ENCODE results near the gene AARS2. TPM values are rescaled to one million over a fixed set of nuclear protein-coding genes. Genes with fewer than 3 reads are reported as not detected.

Gene AARS2
- total RNA-seq, 1 experiment from 2014 or later: 11.6 TPM

DNA sequence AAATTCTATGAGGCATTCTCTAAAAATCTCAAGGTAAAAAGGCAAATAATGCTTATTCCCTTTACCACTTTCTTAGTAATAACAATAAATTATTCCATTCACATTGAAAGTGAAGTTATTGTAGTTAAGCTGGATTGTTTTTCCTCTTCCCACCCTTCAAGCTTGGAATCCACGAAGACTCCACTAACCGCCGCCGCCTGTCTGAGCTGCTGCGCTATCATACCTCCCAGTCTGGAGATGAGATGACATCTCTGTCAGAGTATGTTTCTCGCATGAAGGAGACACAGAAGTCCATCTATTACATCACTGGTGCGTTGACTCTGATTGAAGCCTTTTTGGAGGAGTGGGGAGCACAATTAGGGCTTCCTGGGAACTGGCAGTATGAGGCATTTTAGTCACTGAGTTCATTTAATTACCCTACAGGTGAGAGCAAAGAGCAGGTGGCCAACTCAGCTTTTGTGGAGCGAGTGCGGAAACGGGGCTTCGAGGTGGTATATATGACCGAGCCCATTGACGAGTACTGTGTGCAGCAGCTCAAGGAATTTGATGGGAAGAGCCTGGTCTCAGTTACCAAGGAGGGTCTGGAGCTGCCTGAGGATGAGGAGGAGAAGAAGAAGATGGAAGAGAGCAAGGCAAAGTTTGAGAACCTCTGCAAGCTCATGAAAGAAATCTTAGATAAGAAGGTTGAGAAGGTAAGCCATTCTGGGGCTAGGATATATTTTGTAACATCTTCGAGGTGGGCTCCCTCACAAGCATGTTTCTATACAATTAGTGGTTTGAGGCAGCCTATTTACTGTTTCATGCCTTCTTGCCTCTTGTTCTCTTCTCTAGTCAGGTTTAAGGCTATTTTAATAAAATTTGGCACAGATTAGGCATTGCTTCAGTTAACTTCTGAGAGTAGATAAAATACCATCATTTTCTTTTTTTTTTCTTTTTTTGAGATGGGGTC lies 61.3 kb downstream of the AARS2 start:
- TF ChIP-seq, protein P1, sequence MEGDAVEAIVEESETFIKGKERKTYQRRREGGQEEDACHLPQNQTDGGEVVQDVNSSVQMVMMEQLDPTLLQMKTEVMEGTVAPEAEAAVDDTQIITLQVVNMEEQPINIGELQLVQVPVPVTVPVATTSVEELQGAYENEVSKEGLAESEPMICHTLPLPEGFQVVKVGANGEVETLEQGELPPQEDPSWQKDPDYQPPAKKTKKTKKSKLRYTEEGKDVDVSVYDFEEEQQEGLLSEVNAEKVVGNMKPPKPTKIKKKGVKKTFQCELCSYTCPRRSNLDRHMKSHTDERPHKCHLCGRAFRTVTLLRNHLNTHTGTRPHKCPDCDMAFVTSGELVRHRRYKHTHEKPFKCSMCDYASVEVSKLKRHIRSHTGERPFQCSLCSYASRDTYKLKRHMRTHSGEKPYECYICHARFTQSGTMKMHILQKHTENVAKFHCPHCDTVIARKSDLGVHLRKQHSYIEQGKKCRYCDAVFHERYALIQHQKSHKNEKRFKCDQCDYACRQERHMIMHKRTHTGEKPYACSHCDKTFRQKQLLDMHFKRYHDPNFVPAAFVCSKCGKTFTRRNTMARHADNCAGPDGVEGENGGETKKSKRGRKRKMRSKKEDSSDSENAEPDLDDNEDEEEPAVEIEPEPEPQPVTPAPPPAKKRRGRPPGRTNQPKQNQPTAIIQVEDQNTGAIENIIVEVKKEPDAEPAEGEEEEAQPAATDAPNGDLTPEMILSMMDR (conservative IDR thresholded peaks at IDR 0.05): no peak
- no peak for TF ChIP-seq EZH2 (IDR thresholded peaks at IDR 0.05; ENCODE audit: low read depth)
- ChIA-PET POLR2A (ENCODE audit: unreplicated experiment) (interaction anchor here (0.8 kb wide), 1 partner anchor 247 kb away, joined by 14 read pairs; no protein-coding TSS in a partner anchor), CTCF (no interaction called here)
- Histone ChIP-seq H3F3A (ENCODE audit: insufficient read depth, low read depth) (peaks cover 93% of the 10 kb centered on the region), H3K9me2 (ENCODE audit: insufficient read depth) (no peaks in the 10 kb centered on the region), H3K36me3 (ENCODE audit: low read depth) (peaks cover 69% of the 10 kb centered on the region), H3K4me2 (peak overlapping the region; percentile 97), H3K4me3 (no peak overlapping the region), H3K4me1 (replicated peaks; ENCODE audit: insufficient read depth) (peaks cover 53% of the 10 kb centered on the region), H4K20me1 (ENCODE audit: insufficient read depth) (peaks cover 96% of the 10 kb centered on the region), H3K9me3 (ENCODE audit: insufficient read depth, low read depth) (no peaks in the 10 kb centered on the region), H2AFZ (no peak overlapping the region), H3K27ac (peak overlapping the region; percentile 37), H3K27me3 (ENCODE audit: insufficient read depth, low read depth) (no peaks in the 10 kb centered on the region), H3K79me2 (ENCODE audit: low read depth) (peaks cover 89% of the 10 kb centered on the region)
- intact Hi-C loops (cut with micrococcal nuclease; ENCODE audit: unreplicated experiment): no loop called here
- DNase-seq: peak in 1 of 2 experiments; percentile 31
- BruUV-seq (replicated peaks): no TSS peak

DNA sequence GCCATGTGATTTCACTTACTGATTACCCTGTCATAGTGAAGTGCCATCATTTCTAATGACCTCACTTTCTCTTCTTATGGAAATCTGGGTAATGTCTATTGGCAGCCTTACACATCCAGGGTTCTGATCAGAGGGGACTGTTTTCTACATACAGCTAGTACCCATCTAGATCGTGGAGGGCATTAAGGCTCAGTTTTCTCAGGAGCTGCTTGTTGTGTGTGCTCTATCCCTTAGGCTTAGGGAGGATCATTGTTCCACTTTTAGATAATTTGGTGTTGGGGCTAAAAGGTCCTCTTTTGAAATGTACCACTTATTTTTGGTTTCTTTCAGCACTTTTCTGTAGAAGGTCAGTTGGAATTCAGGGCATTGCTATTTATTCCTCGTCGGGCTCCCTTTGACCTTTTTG lies 62.4 kb downstream of the AARS2 start:
- DNase-seq: peak in 1 of 2 experiments; percentile 28
- H2AFZ ChIP-seq: no peak overlapping the region
- H3K4me3 ChIP-seq: no peak overlapping the region; the same call in 1 of the 2 replicates
- peaks cover 69% of the 10 kb centered on the region for H3K36me3 ChIP-seq (ENCODE audit: low read depth)
- H3K27me3 ChIP-seq (ENCODE audit: insufficient read depth, low read depth): no peaks in the 10 kb centered on the region
- no peaks in the 10 kb centered on the region for H3K9me3 ChIP-seq (ENCODE audit: insufficient read depth, low read depth)
- intact Hi-C loops (cut with micrococcal nuclease; ENCODE audit: unreplicated experiment): no loop called here
- H3K4me2 ChIP-seq: peak overlapping the region; percentile 97; the same call in 1 of the 2 replicates
- peak overlapping the region; percentile 37 for H3K27ac ChIP-seq
- ChIA-PET POLR2A (ENCODE audit: unreplicated experiment) (no interaction called here), CTCF (no interaction called here)
- H3K79me2 ChIP-seq (ENCODE audit: low read depth): peaks cover 77% of the 10 kb centered on the region
- TF ChIP-seq EZH2 (IDR thresholded peaks at IDR 0.05; ENCODE audit: low read depth): no peak
- TF ChIP-seq, protein P1 (conservative IDR thresholded peaks at IDR 0.05): no peak
- H3K9me2 ChIP-seq (ENCODE audit: insufficient read depth): no peaks in the 10 kb centered on the region
- peaks cover 86% of the 10 kb centered on the region for H3F3A ChIP-seq (ENCODE audit: insufficient read depth, low read depth)
- BruUV-seq (replicated peaks): no TSS peak
- H3K4me1 ChIP-seq (replicated peaks; ENCODE audit: insufficient read depth): peaks cover 47% of the 10 kb centered on the region
- H4K20me1 ChIP-seq (ENCODE audit: insufficient read depth): peaks cover 87% of the 10 kb centered on the region

DNA sequence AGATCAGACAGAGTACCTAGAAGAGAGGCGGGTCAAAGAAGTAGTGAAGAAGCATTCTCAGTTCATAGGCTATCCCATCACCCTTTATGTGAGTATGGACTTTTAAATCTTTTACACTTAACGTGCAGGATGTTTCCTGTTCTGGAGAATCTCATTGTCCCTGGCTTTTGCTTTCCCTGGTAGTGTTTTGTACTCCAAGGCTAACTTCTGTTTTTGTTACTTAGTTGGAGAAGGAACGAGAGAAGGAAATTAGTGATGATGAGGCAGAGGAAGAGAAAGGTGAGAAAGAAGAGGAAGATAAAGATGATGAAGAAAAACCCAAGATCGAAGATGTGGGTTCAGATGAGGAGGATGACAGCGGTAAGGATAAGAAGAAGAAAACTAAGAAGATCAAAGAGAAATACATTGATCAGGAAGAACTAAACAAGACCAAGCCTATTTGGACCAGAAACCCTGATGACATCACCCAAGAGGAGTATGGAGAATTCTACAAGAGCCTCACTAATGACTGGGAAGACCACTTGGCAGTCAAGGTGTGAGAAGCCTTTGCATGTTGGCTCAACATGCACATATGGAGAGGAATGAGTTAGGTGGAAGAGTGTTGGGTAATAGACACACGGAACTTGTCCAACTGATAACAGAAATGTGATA lies 63.0 kb downstream of the AARS2 start:
- Histone ChIP-seq H3K27ac (peak overlapping the region; percentile 37), H3K27me3 (ENCODE audit: insufficient read depth, low read depth) (no peaks in the 10 kb centered on the region), H3K36me3 (ENCODE audit: low read depth) (peaks cover 69% of the 10 kb centered on the region), H3K4me3 (no peak overlapping the region; the same call in 1 of the 2 replicates), H3F3A (ENCODE audit: insufficient read depth, low read depth) (peaks cover 86% of the 10 kb centered on the region), H3K4me2 (peak overlapping the region; percentile 97), H2AFZ (no peak overlapping the region), H3K4me1 (replicated peaks; ENCODE audit: insufficient read depth) (peaks cover 42% of the 10 kb centered on the region), H4K20me1 (ENCODE audit: insufficient read depth) (peaks cover 81% of the 10 kb centered on the region), H3K9me2 (ENCODE audit: insufficient read depth) (no peaks in the 10 kb centered on the region), H3K79me2 (ENCODE audit: low read depth) (peaks cover 74% of the 10 kb centered on the region), H3K9me3 (ENCODE audit: insufficient read depth, low read depth) (no peaks in the 10 kb centered on the region)
- DNase-seq: peak in 1 of 2 experiments; percentile 32
- BruUV-seq (replicated peaks): no TSS peak
- CTCF ChIA-PET: no interaction called here
- POLR2A ChIA-PET (ENCODE audit: unreplicated experiment): no interaction called here
- intact Hi-C loops (cut with micrococcal nuclease; ENCODE audit: unreplicated experiment): no loop called here
- TF ChIP-seq, protein P1 (conservative IDR thresholded peaks at IDR 0.05): no peak
- no peak for TF ChIP-seq EZH2 (IDR thresholded peaks at IDR 0.05; ENCODE audit: low read depth)

Other genes with a start within 250 kb of the AARS2 start
- gene MRPL14, start 185.9 kb downstream of the AARS2 start, total RNA-seq (2021): 96.3 and 97.9 TPM in 2 replicates
- gene TMEM63B, start 185.8 kb downstream of the AARS2 start, total RNA-seq (2021): 36.1 and 38.5 TPM in 2 replicates
- not detected in 2 replicates for gene CAPN11, start 154.5 kb downstream of the AARS2 start, total RNA-seq (2021)
- not detected in 2 replicates for gene MYMX, start 96.4 kb downstream of the AARS2 start, total RNA-seq (2021)
- gene SLC29A1, start 89.8 kb downstream of the AARS2 start, total RNA-seq (2021): 45.3 and 46.9 TPM in 2 replicates
- 895 and 1,136 TPM in 2 replicates for gene HSP90AB1, start 66.2 kb downstream of the AARS2 start, total RNA-seq (2021)
- 57.6 and 59.7 TPM in 2 replicates for gene SLC35B2, start 55.8 kb downstream of the AARS2 start, total RNA-seq (2021)
- 7.6 and 10.2 TPM in 2 replicates for gene NFKBIE, start 47.8 kb downstream of the AARS2 start, total RNA-seq (2021)
- gene TMEM151B, start 42.9 kb downstream of the AARS2 start, total RNA-seq (2021): not detected in 2 replicates
- not detected in 2 replicates for gene SPATS1, start 29.3 kb upstream of the AARS2 start, total RNA-seq (2021)
- gene CDC5L, start 74.4 kb upstream of the AARS2 start, total RNA-seq (2021): 17.8 and 24.0 TPM in 2 replicates